H9 (cell line): ENCODE measurements around the gene PREX1. TPM values are rescaled to one million over a fixed set of nuclear protein-coding genes. Genes with fewer than 3 reads are reported as not detected.

Experiments
- DNase-seq: peaks from one replicate; pipeline ENCODE4 v3.0.0-alpha.2; 2017
- H2AFZ ChIP-seq: one replicate; pipeline ENCODE4 v1.6.1; 2013; ENCODE audit warnings: mild to moderate bottlenecking, low read length, control low read depth, moderate library complexity
- H2AK5ac ChIP-seq: 2 replicates; pipeline ENCODE4 v1.6.1; 2013; ENCODE audit warnings: low read length, control low read depth, mixed read lengths; ENCODE audit not compliant: insufficient read length
- H2BK120ac ChIP-seq: one replicate; pipeline ENCODE4 v1.6.1; 2013; ENCODE audit warnings: low read depth, mild to moderate bottlenecking, low read length, control low read depth, inconsistent platforms; ENCODE audit not compliant: poor library complexity, severe bottlenecking
- H2BK12ac ChIP-seq: 2 replicates; pipeline ENCODE4 v1.6.1; 2013; ENCODE audit warnings: low read length, control low read depth, mixed read lengths, low read depth; ENCODE audit not compliant: insufficient read length
- H2BK15ac ChIP-seq: 2 replicates; pipeline ENCODE4 v1.6.1; 2013; ENCODE audit warnings: low read depth, low read length, control low read depth
- H2BK20ac ChIP-seq: one replicate; pipeline ENCODE4 v1.6.1; 2013; ENCODE audit warnings: low read depth, mild to moderate bottlenecking, low read length, control low read depth, inconsistent platforms; ENCODE audit not compliant: poor library complexity, severe bottlenecking
- H2BK5ac ChIP-seq: 2 replicates; pipeline ENCODE4 v1.6.1; 2013; ENCODE audit warnings: low read length, control low read depth, mixed read lengths; ENCODE audit not compliant: insufficient read length
- H3K14ac ChIP-seq: 2 replicates; pipeline ENCODE4 v1.6.1; 2013; ENCODE audit warnings: low read length, control low read depth; ENCODE audit not compliant: insufficient read depth
- H3K18ac ChIP-seq: 2 replicates; pipeline ENCODE4 v1.6.1; 2013; ENCODE audit warnings: low read depth, mild to moderate bottlenecking, mixed read lengths, low read length, control low read depth; ENCODE audit not compliant: insufficient read length
- H3K23ac ChIP-seq: 2 replicates; pipeline ENCODE4 v1.6.1; 2013; ENCODE audit warnings: low read length, control low read depth, mixed read lengths, low read depth; ENCODE audit not compliant: insufficient read length
- H3K23me2 ChIP-seq: 2 replicates; pipeline ENCODE4 v1.6.1; 2013; ENCODE audit warnings: low read depth, mild to moderate bottlenecking, mixed read lengths, low read length, control low read depth; ENCODE audit not compliant: insufficient read length, poor library complexity, severe bottlenecking
- H3K27ac ChIP-seq: 2 replicates; pipeline ENCODE4 v1.5.1; 2013; ENCODE audit warnings: low read length, control low read depth, mixed read lengths, low read depth; ENCODE audit not compliant: insufficient read length
- H3K27me3 ChIP-seq: 2 replicates; pipeline ENCODE4 v1.6.1; 2013; ENCODE audit warnings: low read length, control low read depth, inconsistent platforms; ENCODE audit not compliant: insufficient read depth
- H3K4ac ChIP-seq: 2 replicates; pipeline ENCODE4 v1.6.1; 2013; ENCODE audit warnings: low read depth, mild to moderate bottlenecking, control low read depth, inconsistent platforms, low read length, moderate library complexity
- H3K4me1 ChIP-seq: 2 replicates; pipeline ENCODE4 v1.6.1; 2013; ENCODE audit warnings: low read length, control low read depth, inconsistent platforms; ENCODE audit not compliant: insufficient read depth
- H3K4me2 ChIP-seq: 2 replicates; pipeline ENCODE4 v1.6.1; 2013; ENCODE audit warnings: low read length, control low read depth, mixed read lengths; ENCODE audit not compliant: insufficient read length, insufficient read depth
- H3K56ac ChIP-seq: 2 replicates; pipeline ENCODE4 v1.6.1; 2013; ENCODE audit warnings: low read depth, mild to moderate bottlenecking, mixed read lengths, low read length, control low read depth; ENCODE audit not compliant: insufficient read length
- H3K79me1 ChIP-seq: 2 replicates; pipeline ENCODE4 v1.6.1; 2013; ENCODE audit warnings: low read depth, mild to moderate bottlenecking, moderate library complexity, low read length, control low read depth, inconsistent platforms; ENCODE audit not compliant: insufficient read depth, poor library complexity, severe bottlenecking
- H3K79me2 ChIP-seq: 2 replicates; pipeline ENCODE4 v1.6.1; 2013; ENCODE audit warnings: low read length, control low read depth, inconsistent platforms; ENCODE audit not compliant: insufficient read depth
- H3K9ac ChIP-seq: 2 replicates; pipeline ENCODE4 v1.6.1; 2013; ENCODE audit warnings: low read length, control low read depth, mixed read lengths; ENCODE audit not compliant: insufficient read length; ENCODE audit errors: extremely low read depth
- H3K9me3 ChIP-seq: one replicate; pipeline ENCODE4 v1.6.1; 2013; ENCODE audit warnings: low read depth, low read length, inconsistent platforms; ENCODE audit not compliant: control insufficient read depth
- H3T11ph ChIP-seq: one replicate; pipeline ENCODE4 v1.6.1; 2013; ENCODE audit warnings: mild to moderate bottlenecking, low read length, control low read depth, inconsistent platforms
- H4K20me1 ChIP-seq: one replicate; pipeline ENCODE4 v1.6.1; 2013; ENCODE audit not compliant: control insufficient read depth, insufficient read length, insufficient read depth
- H4K5ac ChIP-seq: 2 replicates; pipeline ENCODE4 v1.6.1; 2013; ENCODE audit warnings: low read depth, mild to moderate bottlenecking, mixed read lengths, low read length, control low read depth; ENCODE audit not compliant: insufficient read length
- H4K8ac ChIP-seq: replicated peaks from 2 replicates; pipeline ENCODE4 v1.6.1; 2013; ENCODE audit warnings: low read length, control low read depth, mixed read lengths, low read depth; ENCODE audit not compliant: insufficient read length
- H4K91ac ChIP-seq: 2 replicates; pipeline ENCODE4 v1.6.1; 2013; ENCODE audit warnings: low read depth, mild to moderate bottlenecking, moderate library complexity, mixed read lengths, low read length, control low read depth; ENCODE audit not compliant: insufficient read length
- H3K27ac Mint-ChIP-seq, 3 experiments: 2 replicates in 2 of 3; 3 replicates in 1 of 3; pipeline ENCODE4 v1.8.0; 2020 to 2021; ENCODE audit warnings: mixed read lengths in 3 of 3, mild to moderate bottlenecking in 1 of 3, moderate library complexity in 1 of 3
- H3K27me3 Mint-ChIP-seq: 2 replicates; pipeline ENCODE4 v1.8.0; 2021; ENCODE audit warnings: low read depth, mild to moderate bottlenecking, moderate library complexity, mixed read lengths
- H3K36me3 Mint-ChIP-seq, 3 experiments: 2 replicates in 2 of 3; 3 replicates in 1 of 3; pipeline ENCODE4 v1.8.0; 2020 to 2021; ENCODE audit warnings: low read depth in 3 of 3, mixed read lengths in 3 of 3; ENCODE audit not compliant: insufficient read depth in 1 of 3
- H3K4me1 Mint-ChIP-seq, 2 experiments: 2 replicates each; pipeline ENCODE4 v1.8.0; 2020; ENCODE audit warnings: mixed read lengths in 2 of 2
- H3K4me3 Mint-ChIP-seq, 2 experiments: 2 replicates in 1 of 2; 3 replicates in 1 of 2; pipeline ENCODE4 v1.8.0; 2020 to 2021; ENCODE audit warnings: mild to moderate bottlenecking in 2 of 2, mixed read lengths in 2 of 2, moderate library complexity in 1 of 2
- H3K9me3 Mint-ChIP-seq, 2 experiments: 2 replicates in 1 of 2; 3 replicates in 1 of 2; pipeline ENCODE4 v1.8.0; 2020; ENCODE audit warnings: mild to moderate bottlenecking in 2 of 2, mixed read lengths in 2 of 2, moderate library complexity in 1 of 2
- CTCF ChIP-seq: fragments of 200-600 bp; sonication (generic); conservative IDR thresholded peaks from 3 replicates; pipeline ENCODE4 v1.8.0; 2021; ENCODE audit warnings: antibody characterized with exemption, mild to moderate bottlenecking
- WGBS: extraction: QIAGEN DNeasy Blood & Tissue Kit; methylation state at CpG from one replicate; pipeline ENCODE4 v1.1.7; 2013; ENCODE audit warnings: missing lambda C conversion rate, low lambda C conversion rate, mixed read lengths; ENCODE audit not compliant: insufficient read length; ENCODE audit errors: extremely low coverage; 5-methylcytosine and 5-hydroxymethylcytosine counted together
- total RNA-seq: library from RNA; stranded (reverse); gene quantifications from 2 replicates; pipeline ENCODE4 v1.2.1, GENCODE V29; 2021

The PREX1 gene
- total RNA-seq, 1 experiment from 2014 or later, result 6.6 TPM

GRCh38 chr20:48793776-48794175 lies 34.0 kb downstream of the PREX1 start:
- H3K56ac ChIP-seq, result no peak overlapping the region
- no peak overlapping the region for H2BK120ac ChIP-seq
- no peak overlapping the region for H2AK5ac ChIP-seq
- Mint-ChIP-seq H3K4me1 (peaks cover 37 to 57% of the 10 kb centered on the region in 2 experiments), H3K4me3 (no peak overlapping the region), H3K27ac (peak overlapping the region in 2 of 3 experiments; percentile 55 to 88; a peak in 3 of 7 replicates), H3K27me3 (peaks cover 2% of the 10 kb centered on the region; the same call in 1 of the 2 replicates), H3K36me3 (no peaks in the 10 kb centered on the region), H3K9me3 (no peaks in the 10 kb centered on the region; a peak in 1 of 5 replicates)
- H3K4ac ChIP-seq, result no peak overlapping the region
- no CpG with 5 or more reads among the region's 3 CpGs for WGBS
- H3K79me1 ChIP-seq, result no peaks in the 10 kb centered on the region
- H3K14ac ChIP-seq, result 0 out of 2 replicates have a peak overlapping the region, but pooled peaks have one; percentile 73
- no peak overlapping the region for H3K27ac ChIP-seq
- H4K8ac ChIP-seq, result no peak overlapping the region
- H3K9ac ChIP-seq, result no peak overlapping the region
- H2BK12ac ChIP-seq, result no peak overlapping the region
- H3T11ph ChIP-seq, result no peak overlapping the region
- no peak overlapping the region for H3K4me2 ChIP-seq
- DNase-seq, result no peak
- no peak for TF ChIP-seq CTCF
- H2BK20ac ChIP-seq, result no peak overlapping the region
- H3K79me2 ChIP-seq, result 0 out of 2 replicates have a peak, but pooled peaks cover 3% of the 10 kb centered on the region
- H2BK15ac ChIP-seq, result no peak overlapping the region
- no peaks in the 10 kb centered on the region for H3K23me2 ChIP-seq
- no peak overlapping the region for H2AFZ ChIP-seq
- H3K18ac ChIP-seq, result peak overlapping the region; percentile 80
- no peaks in the 10 kb centered on the region for H3K27me3 ChIP-seq
- no peak overlapping the region for H3K23ac ChIP-seq
- H4K5ac ChIP-seq, result no peak overlapping the region
- H4K20me1 ChIP-seq, result no peaks in the 10 kb centered on the region
- H3K4me1 ChIP-seq, result no peaks in the 10 kb centered on the region; the same call in 1 of the 2 replicates
- H3K9me3 ChIP-seq, result no peaks in the 10 kb centered on the region
- H4K91ac ChIP-seq, result peak overlapping the region; percentile 53
- no peak overlapping the region for H2BK5ac ChIP-seq
